T-helper 9 cell (primary cell): Measurements from ENCODE around the gene PARL.
"Not testable (repeated sequence)": the region's sequence is repeated elsewhere in the genome, so short reads cannot be mapped to it uniquely, and the experiment has no call there.

Experiments
- DNase-seq: peaks from one replicate; pipeline ENCODE4 v3.0.0-alpha.2; 2020

Gene PARL

DNA sequence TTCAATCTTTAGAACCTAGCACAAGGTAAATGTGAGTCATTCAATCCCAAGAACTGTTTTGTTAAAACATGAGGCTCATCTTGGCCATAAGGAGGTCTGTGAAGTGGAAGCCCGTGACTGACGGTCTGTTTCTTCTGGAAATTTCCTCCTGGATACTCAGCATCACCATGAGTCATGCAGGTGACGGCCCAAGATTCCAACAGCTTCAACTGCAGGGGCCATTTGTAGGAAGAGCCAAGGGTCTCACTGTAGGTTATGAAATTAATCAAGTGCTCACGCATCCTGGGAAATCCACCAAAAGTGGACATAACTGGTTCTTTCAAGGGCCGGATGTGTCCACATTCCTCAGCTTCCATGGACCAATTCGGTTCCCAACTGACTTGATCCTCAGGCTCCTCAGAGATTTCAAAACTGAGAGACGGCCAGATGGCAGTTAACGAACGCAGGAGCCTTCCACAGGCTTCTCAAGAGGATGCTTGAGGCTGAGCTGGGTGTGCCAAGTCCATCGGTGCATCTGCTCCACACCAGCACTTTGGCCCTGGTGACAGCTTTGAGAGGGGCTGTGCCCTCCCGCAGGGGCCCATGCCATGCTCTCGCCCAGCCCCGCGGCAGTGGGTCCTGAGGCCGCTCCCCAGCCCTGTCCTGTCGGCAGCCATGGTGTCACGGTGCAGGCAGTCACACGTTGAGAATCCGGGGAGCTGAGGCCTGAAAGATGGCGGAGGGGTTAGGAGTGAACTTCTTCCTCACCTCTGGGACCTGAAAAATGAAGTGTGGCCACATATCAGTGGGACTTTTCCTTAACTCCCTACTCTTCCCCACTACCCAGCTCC, 67.8 kb downstream of the PARL start:
- DNase-seq = no peak

- no peak for DNase-seq
These were observed 68.7 kb downstream of the PARL start for GRCh38 chr3:183815951-183816475.

DNA sequence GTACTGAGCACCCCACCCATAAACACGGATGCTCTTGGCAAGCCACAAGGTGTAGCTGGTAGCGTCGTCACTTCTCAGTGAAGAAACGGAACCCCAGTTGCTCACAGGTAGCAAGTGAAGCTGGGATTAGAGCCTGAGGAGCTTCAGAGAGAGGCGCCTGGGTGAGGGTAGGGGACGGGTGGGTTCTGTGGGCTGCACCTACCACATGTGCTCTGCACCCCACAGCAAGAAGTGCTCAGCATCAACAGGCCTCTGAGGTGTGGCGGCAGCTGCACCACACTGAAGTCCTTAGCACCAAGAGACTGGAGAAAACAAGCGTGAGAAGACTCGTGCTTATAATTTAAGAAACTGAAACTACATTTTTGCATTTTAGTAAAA, 69.1 kb downstream of the PARL start:
- DNase-seq = no peak

DNA sequence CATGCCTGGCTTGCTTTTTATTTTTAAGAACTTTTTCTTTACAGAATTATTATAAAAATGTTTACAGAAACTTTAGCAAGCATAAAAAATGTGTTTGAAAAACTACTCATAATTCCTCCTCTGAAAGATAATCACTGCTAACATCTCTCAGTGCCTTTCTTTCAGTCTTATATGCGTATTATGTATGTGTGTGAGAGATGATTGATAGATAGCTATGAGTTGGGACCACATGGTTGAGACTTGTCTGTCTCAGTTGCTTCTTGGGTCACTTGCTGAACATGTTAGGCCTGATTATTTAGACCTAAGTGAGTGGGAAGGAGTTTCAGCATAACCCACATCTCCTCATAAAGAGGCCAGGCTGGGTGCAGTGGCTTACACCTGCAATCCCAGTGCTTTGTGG, 70.4 kb downstream of the PARL start:
- no peak for DNase-seq

GRCh38 chr3:183812761-183813445, 71.8 kb downstream of the PARL start:
- DNase-seq = no peak

- no peak for DNase-seq
These were observed 73.0 kb downstream of the PARL start for GRCh38 chr3:183811638-183812037.

- no peak for DNase-seq
These were observed 73.8 kb downstream of the PARL start for GRCh38 chr3:183810643-183811594.

DNA sequence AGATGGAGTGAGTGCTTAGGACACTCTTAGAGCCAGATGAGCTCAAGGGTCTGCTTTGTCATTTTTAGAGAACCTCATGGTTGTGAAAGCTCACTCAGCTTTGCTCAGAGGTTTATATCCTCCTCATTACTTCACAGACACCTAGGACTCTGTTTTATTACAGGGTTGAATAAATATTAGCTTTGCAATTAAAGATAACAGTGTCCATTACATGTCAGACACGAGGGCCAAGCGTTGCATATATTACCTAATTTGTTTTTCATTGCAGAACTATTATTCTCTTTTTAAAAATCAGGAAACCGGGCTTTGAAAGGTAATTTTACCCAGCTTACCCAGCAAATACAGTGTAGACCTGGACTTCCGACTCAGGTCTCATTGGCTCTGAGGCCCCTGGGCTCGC, 75.4 kb downstream of the PARL start:
- DNase-seq = no peak

GRCh38 chr3:183808355-183808754, 76.3 kb downstream of the PARL start:
- DNase-seq = no peak

DNA sequence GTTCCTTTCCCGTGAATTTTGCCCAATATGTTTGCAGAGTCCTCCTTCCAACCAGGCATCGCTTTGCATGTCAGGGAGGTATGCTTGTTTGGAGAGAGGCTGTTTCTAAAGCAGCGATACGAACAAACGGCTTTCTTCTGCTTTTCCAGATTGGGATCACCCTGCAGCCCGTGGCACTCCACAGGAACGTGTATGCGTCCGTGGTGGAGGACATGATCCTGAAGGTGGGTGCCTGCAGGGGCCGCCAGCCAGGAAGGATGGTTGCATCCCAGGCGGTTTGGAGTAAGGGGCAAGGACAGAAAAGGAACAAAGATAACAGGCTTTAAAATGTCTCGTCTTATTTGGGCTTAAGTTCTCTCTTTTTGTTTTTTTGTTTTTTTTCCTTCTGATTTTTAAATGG, 76.8 kb downstream of the PARL start:
- DNase-seq = no peak

DNA sequence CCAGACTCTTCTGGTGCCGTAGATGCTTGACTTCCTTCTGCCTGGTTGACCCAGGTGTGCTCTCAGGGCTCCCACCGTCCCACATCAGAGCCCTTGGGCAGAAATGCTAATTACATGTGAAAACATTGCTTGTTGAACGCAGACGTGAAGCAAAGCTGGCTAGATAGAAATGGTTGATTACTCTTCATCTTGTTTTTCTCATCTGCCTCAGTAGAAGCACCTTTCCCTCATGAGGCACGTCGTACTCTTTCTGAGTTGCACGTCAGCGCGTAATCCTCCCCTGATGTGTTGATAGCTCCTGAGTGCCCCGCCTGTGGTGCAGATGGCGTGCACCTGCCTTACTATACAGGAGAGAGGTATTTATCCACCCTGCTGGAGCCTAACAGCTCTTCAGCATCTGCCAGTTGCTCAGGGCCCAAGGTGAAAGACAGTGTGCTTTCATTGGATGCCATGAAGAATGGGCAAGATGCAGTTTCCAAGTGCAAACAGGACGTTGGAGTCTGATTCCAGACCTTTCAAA, 77.4 kb downstream of the PARL start:
- no peak for DNase-seq

DNA sequence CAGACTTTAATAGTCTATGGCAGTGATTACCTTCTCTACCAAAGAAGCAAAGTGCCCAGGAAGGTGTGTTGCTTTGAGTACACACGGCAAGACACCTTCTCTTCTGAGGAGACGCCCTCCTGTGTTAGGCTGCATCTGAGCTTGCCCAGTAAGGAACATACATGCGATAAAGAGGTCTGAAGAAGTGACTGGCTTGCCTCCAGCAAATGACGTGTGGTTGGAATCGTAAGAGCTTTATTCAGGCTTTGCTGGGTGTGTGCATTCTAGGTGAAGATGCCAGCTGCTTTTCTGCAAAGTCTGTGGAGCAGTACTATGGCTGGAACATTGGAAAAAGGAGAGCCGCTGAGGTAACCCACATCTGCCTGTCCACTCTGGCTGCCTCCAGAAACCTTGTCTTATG, 81.7 kb downstream of the PARL start:
- DNase-seq = no peak

DNA sequence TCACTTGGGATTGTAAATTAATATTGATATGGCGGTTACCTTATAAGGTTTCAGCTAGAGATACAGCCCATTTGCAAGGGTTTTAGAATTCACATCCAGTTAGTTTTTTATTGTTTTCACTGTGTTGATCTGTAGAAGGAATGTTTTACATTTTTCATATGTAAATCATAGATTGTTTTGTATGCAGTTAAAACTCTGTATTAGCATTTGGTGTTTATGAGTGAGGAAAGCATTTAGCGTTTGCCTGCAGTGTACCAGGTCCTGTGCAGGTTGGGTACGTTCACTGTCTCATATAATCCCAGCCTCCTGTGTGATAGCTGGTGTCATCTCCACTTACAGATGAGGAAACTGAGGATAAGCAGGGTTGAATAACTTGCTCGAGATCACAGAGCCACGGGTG, 83.1 kb downstream of the PARL start:
- DNase-seq = no peak

GRCh38 chr3:183800243-183800863, 84.3 kb downstream of the PARL start:
- no peak for DNase-seq

DNA sequence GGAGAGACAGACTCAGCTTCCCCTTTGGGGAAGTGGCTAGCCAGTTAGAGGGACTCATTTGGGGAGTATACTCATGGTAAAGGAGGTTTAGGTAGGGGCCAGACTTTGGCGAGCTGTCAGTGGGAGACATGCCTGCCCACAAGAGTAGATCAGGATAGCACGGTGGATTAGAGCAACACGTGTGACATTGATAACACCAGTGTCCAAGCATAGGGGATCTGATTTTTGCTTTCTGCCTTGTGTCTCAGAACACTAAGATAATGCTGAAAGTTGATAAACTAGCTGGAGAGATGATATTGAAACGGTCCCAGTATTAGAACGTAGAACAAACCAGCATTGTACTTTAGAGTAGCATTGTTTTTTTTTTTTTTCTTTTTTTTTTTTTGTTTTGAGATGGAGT, 85.2 kb downstream of the PARL start:
- DNase-seq = no peak

GRCh38 chr3:183797996-183798395, 86.7 kb downstream of the PARL start:
- DNase-seq = no peak

DNA sequence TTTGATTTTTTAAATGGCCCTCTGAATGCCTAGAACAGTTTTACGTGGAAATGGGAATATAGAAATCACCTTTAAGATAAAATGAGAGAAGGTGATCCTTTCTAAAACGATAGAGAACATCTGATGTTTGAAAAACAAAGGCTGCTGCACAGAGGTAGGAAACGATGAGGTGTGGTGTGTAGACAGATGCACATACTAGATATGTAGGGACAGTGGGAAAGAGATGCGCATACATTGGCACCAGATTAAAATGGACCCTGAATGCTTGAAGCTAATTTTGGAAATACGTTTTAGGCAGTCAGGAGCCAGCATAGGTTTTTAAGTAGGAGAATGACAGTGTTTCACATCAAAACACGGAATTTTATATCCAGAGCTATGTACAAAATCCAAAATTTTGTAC, 88.3 kb downstream of the PARL start:
- no peak for DNase-seq

- DNase-seq = no peak
These were observed 90.2 kb downstream of the PARL start for GRCh38 chr3:183794452-183794851.

GRCh38 chr3:183792976-183793375, 91.7 kb downstream of the PARL start:
- DNase-seq = no peak

DNA sequence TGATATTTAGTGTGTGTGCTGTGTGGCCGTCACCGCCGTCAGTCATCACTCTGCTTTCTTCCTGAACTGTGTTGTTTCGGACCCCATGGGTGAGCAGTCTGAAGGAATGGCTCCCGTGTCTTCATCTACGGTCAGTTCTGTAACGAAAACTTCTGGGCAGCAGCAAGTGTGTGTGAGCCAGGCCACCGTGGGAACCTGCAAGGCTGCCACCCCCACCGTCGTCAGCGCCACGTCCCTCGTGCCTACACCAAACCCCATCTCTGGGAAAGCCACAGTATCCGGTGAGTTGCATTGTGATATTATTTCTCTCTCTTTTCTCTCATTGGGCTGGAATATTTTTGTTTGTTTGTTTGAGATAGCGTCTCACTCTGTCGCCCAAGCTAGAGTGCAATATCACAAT, 94.0 kb downstream of the PARL start:
- no peak for DNase-seq

GRCh38 chr3:183789826-183790225, 94.9 kb downstream of the PARL start:
- no peak for DNase-seq

GRCh38 chr3:183784503-183784902, 100.2 kb downstream of the PARL start:
- DNase-seq = not testable (repeated sequence)
